ENCODE data around the gene FAIM2. TPM values are rescaled to one million over a fixed set of nuclear protein-coding genes. Genes with fewer than 3 reads are reported as not detected.

Gene FAIM2
- polyA plus RNA-seq, 3 donors from 2014 or later = 0.77 to 1.8 TPM; not detected in 1

GRCh38 chr12:49932023-49932422 lies 28.3 kb upstream of the FAIM2 start:
- no peaks in the 10 kb centered on the region for H3K9me3 Mint-ChIP-seq
- no peaks in the 10 kb centered on the region for H3K36me3 Mint-ChIP-seq
- no peak overlapping the region for H3K27ac Mint-ChIP-seq
- no peak for DNase-seq
- no peak overlapping the region for H3K4me3 Mint-ChIP-seq
- H3K4me1 Mint-ChIP-seq = no peaks in the 10 kb centered on the region
- peaks cover under 1 to 18% (median 1%) of the 10 kb centered on the region in 3 donors for H3K27me3 Mint-ChIP-seq (ENCODE audit: low read depth in 3 of 3)

GRCh38 chr12:49930515-49931288 lies 27.0 kb upstream of the FAIM2 start:
- Mint-ChIP-seq H3K27ac (no peak overlapping the region), H3K4me3 (no peak overlapping the region), H3K36me3 (no peaks in the 10 kb centered on the region), H3K4me1 (no peaks in the 10 kb centered on the region), H3K9me3 (no peaks in the 10 kb centered on the region), H3K27me3 (ENCODE audit: low read depth in 3 of 3) (peaks cover 0 to 13% (median 5%) of the 10 kb centered on the region in 3 donors)
- no peak for DNase-seq

GRCh38 chr12:49929581-49929980 lies 25.9 kb upstream of the FAIM2 start:
- DNase-seq = no peak
- Mint-ChIP-seq H3K36me3 (no peaks in the 10 kb centered on the region), H3K27ac (no peak overlapping the region), H3K4me1 (no peaks in the 10 kb centered on the region), H3K9me3 (no peaks in the 10 kb centered on the region), H3K27me3 (ENCODE audit: low read depth in 3 of 3) (peaks cover 0 to 11% (median 5%) of the 10 kb centered on the region in 3 donors), H3K4me3 (no peak overlapping the region)

GRCh38 chr12:49928471-49928870 lies 24.8 kb upstream of the FAIM2 start:
- H3K4me1 Mint-ChIP-seq = no peaks in the 10 kb centered on the region
- H3K27ac Mint-ChIP-seq = no peak overlapping the region
- no peaks in the 10 kb centered on the region for H3K9me3 Mint-ChIP-seq
- no peak for DNase-seq
- no peaks in the 10 kb centered on the region for H3K36me3 Mint-ChIP-seq
- H3K27me3 Mint-ChIP-seq (ENCODE audit: low read depth in 3 of 3) = peaks cover 0 to 11% (median 5%) of the 10 kb centered on the region in 3 donors
- H3K4me3 Mint-ChIP-seq = no peak overlapping the region

GRCh38 chr12:49925433-49926204 lies 21.9 kb upstream of the FAIM2 start:
- no peak overlapping the region for H3K27ac Mint-ChIP-seq
- no peaks in the 10 kb centered on the region for H3K36me3 Mint-ChIP-seq
- no peak overlapping the region for H3K4me3 Mint-ChIP-seq
- peaks cover 0 to 10% (median 5%) of the 10 kb centered on the region in 3 donors for H3K27me3 Mint-ChIP-seq (ENCODE audit: low read depth in 3 of 3)
- H3K4me1 Mint-ChIP-seq = no peaks in the 10 kb centered on the region
- no peaks in the 10 kb centered on the region for H3K9me3 Mint-ChIP-seq
- no peak for DNase-seq

- no peaks in the 10 kb centered on the region for H3K9me3 Mint-ChIP-seq
- H3K27ac Mint-ChIP-seq = no peak overlapping the region
- peaks cover 0 to 11% (median 5%) of the 10 kb centered on the region in 3 donors for H3K27me3 Mint-ChIP-seq (ENCODE audit: low read depth in 3 of 3)
- H3K36me3 Mint-ChIP-seq = no peaks in the 10 kb centered on the region
- DNase-seq = no peak
- no peak overlapping the region for H3K4me3 Mint-ChIP-seq
- H3K4me1 Mint-ChIP-seq = no peaks in the 10 kb centered on the region
Observed at GRCh38 chr12:49924628-49925246, 21.0 kb upstream of the FAIM2 start.

- no peak for DNase-seq
- H3K9me3 Mint-ChIP-seq = no peaks in the 10 kb centered on the region
- H3K4me1 Mint-ChIP-seq = no peaks in the 10 kb centered on the region
- H3K4me3 Mint-ChIP-seq = no peak overlapping the region
- no peaks in the 10 kb centered on the region for H3K36me3 Mint-ChIP-seq
- H3K27ac Mint-ChIP-seq = no peak overlapping the region
- H3K27me3 Mint-ChIP-seq (ENCODE audit: low read depth in 3 of 3) = peaks cover 0 to 10% (median 5%) of the 10 kb centered on the region in 3 donors
Observed at GRCh38 chr12:49923880-49924556, 20.3 kb upstream of the FAIM2 start.

GRCh38 chr12:49923035-49923644 lies 19.4 kb upstream of the FAIM2 start:
- no peaks in the 10 kb centered on the region for H3K4me1 Mint-ChIP-seq
- no peak for DNase-seq
- H3K36me3 Mint-ChIP-seq = no peaks in the 10 kb centered on the region
- peaks cover 0 to 7% (median 5%) of the 10 kb centered on the region in 3 donors for H3K27me3 Mint-ChIP-seq (ENCODE audit: low read depth in 3 of 3)
- H3K9me3 Mint-ChIP-seq = no peaks in the 10 kb centered on the region
- no peak overlapping the region for H3K4me3 Mint-ChIP-seq
- no peak overlapping the region for H3K27ac Mint-ChIP-seq

GRCh38 chr12:49922349-49923034 lies 18.8 kb upstream of the FAIM2 start:
- Mint-ChIP-seq H3K27ac (no peak overlapping the region), H3K27me3 (ENCODE audit: low read depth in 3 of 3) (peaks cover 0 to 7% (median 5%) of the 10 kb centered on the region in 3 donors), H3K4me3 (no peak overlapping the region), H3K9me3 (no peaks in the 10 kb centered on the region), H3K36me3 (no peaks in the 10 kb centered on the region), H3K4me1 (no peaks in the 10 kb centered on the region)
- DNase-seq = no peak

GRCh38 chr12:49921936-49922335 lies 18.2 kb upstream of the FAIM2 start:
- Mint-ChIP-seq H3K4me3 (no peak overlapping the region), H3K27ac (no peak overlapping the region), H3K9me3 (no peaks in the 10 kb centered on the region), H3K27me3 (ENCODE audit: low read depth in 3 of 3) (peaks cover 1 to 9% (median 3%) of the 10 kb centered on the region in 3 donors), H3K36me3 (no peaks in the 10 kb centered on the region), H3K4me1 (no peaks in the 10 kb centered on the region)
- no peak for DNase-seq

GRCh38 chr12:49921299-49921698 lies 17.6 kb upstream of the FAIM2 start:
- Mint-ChIP-seq H3K4me3 (no peak overlapping the region), H3K36me3 (no peaks in the 10 kb centered on the region)

GRCh38 chr12:49920915-49921286 lies 17.2 kb upstream of the FAIM2 start:
- no peak for DNase-seq
- H3K9me3 Mint-ChIP-seq = no peaks in the 10 kb centered on the region
- no peak overlapping the region for H3K4me3 Mint-ChIP-seq
- peaks cover under 1 to 10% (median 1%) of the 10 kb centered on the region in 3 donors for H3K27me3 Mint-ChIP-seq (ENCODE audit: low read depth in 3 of 3)
- no peak overlapping the region for H3K27ac Mint-ChIP-seq
- H3K4me1 Mint-ChIP-seq = no peaks in the 10 kb centered on the region
- no peaks in the 10 kb centered on the region for H3K36me3 Mint-ChIP-seq

More at GRCh38 chr12:49921299-49921698, 17.6 kb upstream of the FAIM2 start:
- no peaks in the 10 kb centered on the region for H3K4me1 Mint-ChIP-seq
- H3K27ac Mint-ChIP-seq = no peak overlapping the region
- no peaks in the 10 kb centered on the region for H3K9me3 Mint-ChIP-seq
- peaks cover 1 to 10% (median 2%) of the 10 kb centered on the region in 3 donors for H3K27me3 Mint-ChIP-seq (ENCODE audit: low read depth in 3 of 3)
- DNase-seq = no peak
